BLaER1 treated with 17β-estradiol and CSF1 and Interleukin-3, amounts not matched to agents 10 nM and 100 nM (cell line): Measurements from ENCODE around the gene DEFB129.

ENCODE experiments used
- H3K27ac ChIP-seq, 11 experiments: shearing (Covaris generic); formaldehyde crosslinking; 2 replicates each; pipeline ENCODE4 v1.8.1; 2022
- H3K27me3 ChIP-seq, 11 experiments: shearing (Covaris generic); formaldehyde crosslinking; 2 replicates each; pipeline ENCODE4 v1.8.1; 2022
- H3K36me3 ChIP-seq, 11 experiments: shearing (Covaris generic); formaldehyde crosslinking; 2 replicates each; pipeline ENCODE4 v1.8.1; 2022
- H3K4me1 ChIP-seq, 10 experiments: shearing (Covaris generic); formaldehyde crosslinking; 2 replicates each; pipeline ENCODE4 v1.8.1; 2022
- H3K4me2 ChIP-seq, 11 experiments: shearing (Covaris generic); formaldehyde crosslinking; 2 replicates each; pipeline ENCODE4 v1.8.1; 2022
- H3K4me3 ChIP-seq, 10 experiments: shearing (Covaris generic); formaldehyde crosslinking; 2 replicates each; pipeline ENCODE4 v1.8.1; 2022
- H3K9ac ChIP-seq, 11 experiments: shearing (Covaris generic); formaldehyde crosslinking; 2 replicates each; pipeline ENCODE4 v1.8.1; 2022
- H3K9me3 ChIP-seq, 11 experiments: shearing (Covaris generic); formaldehyde crosslinking; replicated peaks in 1 of 11; 2 replicates each; pipeline ENCODE4 v1.8.1; 2022
- H4K20me1 ChIP-seq, 11 experiments: shearing (Covaris generic); formaldehyde crosslinking; 2 replicates each; pipeline ENCODE4 v1.8.1; 2022
- Cebpa-rat ChIP-seq, 11 experiments: shearing (Covaris generic); IDR thresholded peaks; 2 replicates each; pipeline ENCODE4 v1.8.1; 2022

DEFB129 gene

GRCh38 chr20:277496-277781 lies 50.4 kb downstream of the DEFB129 start:
- Histone ChIP-seq H3K9me3 (peaks cover 0 to 6% (median 0%) of the 10 kb centered on the region in 11 experiments; a peak in 3 of 22 replicates), H3K27ac (no peak overlapping the region), H3K4me2 (no peak overlapping the region), H3K9ac (no peak overlapping the region), H3K36me3 (peaks cover 62 to 82% (median 73%) of the 10 kb centered on the region in 11 experiments), H3K4me3 (no peak overlapping the region), H3K4me1 (peaks cover 0 to 15% (median 6%) of the 10 kb centered on the region in 10 experiments; a peak in 16 of 20 replicates), H4K20me1 (no peaks in the 10 kb centered on the region), H3K27me3 (no peaks in the 10 kb centered on the region)
- no peak for TF ChIP-seq Cebpa-rat (IDR thresholded peaks at IDR 0.05)

GRCh38 chr20:278181-278580 lies 51.1 kb downstream of the DEFB129 start:
- H3K36me3 ChIP-seq, result peaks cover 65 to 88% (median 77%) of the 10 kb centered on the region in 11 experiments
- no peak overlapping the region for H3K4me3 ChIP-seq
- no peak overlapping the region for H3K9ac ChIP-seq
- H3K27me3 ChIP-seq, result no peaks in the 10 kb centered on the region
- no peak overlapping the region for H3K27ac ChIP-seq
- no peak overlapping the region for H3K4me2 ChIP-seq
- peaks cover 0 to 6% (median 0%) of the 10 kb centered on the region in 11 experiments; a peak in 3 of 22 replicates for H3K9me3 ChIP-seq
- no peak for TF ChIP-seq Cebpa-rat (IDR thresholded peaks at IDR 0.05)
- H4K20me1 ChIP-seq, result no peaks in the 10 kb centered on the region
- H3K4me1 ChIP-seq, result peaks cover 0 to 11% (median 6%) of the 10 kb centered on the region in 10 experiments; a peak in 16 of 20 replicates

GRCh38 chr20:278607-279571 lies 51.8 kb downstream of the DEFB129 start:
- Histone ChIP-seq H3K27me3 (no peaks in the 10 kb centered on the region), H4K20me1 (no peaks in the 10 kb centered on the region; a peak in 1 of 22 replicates), H3K4me2 (no peak overlapping the region), H3K9me3 (peaks cover 0 to 6% (median 0%) of the 10 kb centered on the region in 11 experiments; a peak in 3 of 22 replicates), H3K4me1 (peaks cover 0 to 6% (median 5%) of the 10 kb centered on the region in 10 experiments; a peak in 16 of 20 replicates), H3K36me3 (peaks cover 72 to 95% (median 84%) of the 10 kb centered on the region in 11 experiments), H3K9ac (no peak overlapping the region), H3K27ac (no peak overlapping the region), H3K4me3 (no peak overlapping the region)
- TF ChIP-seq Cebpa-rat (IDR thresholded peaks at IDR 0.05), result no peak
